GM12878 (cell line): ENCODE results near the gene PLEKHJ1. TPM values are rescaled to one million over a fixed set of nuclear protein-coding genes. Genes with fewer than 3 reads are reported as not detected.

Source experiments
- ATAC-seq: fragments of 200-7000 bp; cut with Tn5 transposase; 3 replicates; pipeline ENCODE4 v1.9.1; 2020; ENCODE audit warnings: mild to moderate bottlenecking, moderate library complexity
- BruUV-seq: library from RNA; stranded (reverse); fragments of 400-500 nt; replicated peaks from 2 replicates; lab custom pipeline; 2021; lab: Mats Ljungman, UMichigan
- CTCF ChIA-PET: fragments of 300-600 bp; sonication (Branson Sonifier 250); formaldehyde crosslinking; extraction: SDS; loops from one replicate; lab custom pipeline; 2021; ENCODE audit warnings: inconsistent platforms; lab: Yijun Ruan, JAX
- POLR2A ChIA-PET: fragments of 350-600 bp; formaldehyde crosslinking; extraction: SDS; loops from one replicate; lab custom pipeline; 2021; ENCODE audit warnings: inconsistent platforms; lab: Charles Lee
- RAD21 ChIA-PET: fragments of 300-600 bp; sonication (Branson Sonifier 250); formaldehyde crosslinking; loops from one replicate; lab custom pipeline; 2023; ENCODE audit warnings: antibody characterized with exemption; ENCODE audit not compliant: unreplicated experiment; lab: Charles Lee
- SMC1A ChIA-PET: fragments of 300-600 bp; sonication (Branson Sonifier 250); formaldehyde crosslinking; loops from one replicate; lab custom pipeline; 2023; ENCODE audit not compliant: unreplicated experiment, uncharacterized antibody; lab: Charles Lee
- DNase-seq: peaks from one replicate; pipeline ENCODE4 v3.0.0-alpha.2; 2011; ENCODE audit warnings: low read depth, low spot score
- FAIRE-seq: peaks from 3 replicates; lab custom pipeline; 2011; peaks lifted over from hg19 to GRCh38; lab: Jason Lieb, UNC
- H2AFZ ChIP-seq: 2 replicates; pipeline ENCODE4 v1.6.0; 2011; ENCODE audit warnings: low read depth, low read length, control low read depth; ENCODE audit not compliant: control insufficient read depth
- H3K27ac ChIP-seq: 2 replicates; pipeline ENCODE4 v1.5.1; 2011; ENCODE audit warnings: control low read depth; ENCODE audit not compliant: control insufficient read depth, insufficient read depth
- H3K27me3 ChIP-seq, 2 experiments: replicated peaks in 1 of 2; 2 replicates each; pipeline versions ENCODE4 v1.6.0 to v1.6.1; 2011; ENCODE audit warnings: low read length in 1 of 2; ENCODE audit not compliant: control insufficient read depth in 2 of 2, insufficient read depth in 2 of 2
- H3K36me3 ChIP-seq, 2 experiments: 2 replicates each; pipeline ENCODE4 v1.5.1; 2011; ENCODE audit warnings: low read length in 1 of 2; ENCODE audit not compliant: control insufficient read depth in 2 of 2, insufficient read depth in 2 of 2
- H3K4me1 ChIP-seq: 2 replicates; pipeline ENCODE4 v1.6.1; 2011; ENCODE audit warnings: mild to moderate bottlenecking, low read length, moderate library complexity, mixed read lengths; ENCODE audit not compliant: control insufficient read depth, insufficient read depth
- H3K4me2 ChIP-seq: 2 replicates; pipeline ENCODE4 v1.6.0; 2011; ENCODE audit warnings: control low read depth; ENCODE audit not compliant: control insufficient read depth, insufficient read depth
- H3K4me3 ChIP-seq: fragments of 200-600 bp; sonication (generic); 2 replicates; pipeline ENCODE4 v1.5.1; 2016
- H3K79me2 ChIP-seq: 2 replicates; pipeline ENCODE4 v1.6.0; 2011; ENCODE audit warnings: low read length; ENCODE audit not compliant: control insufficient read depth, insufficient read depth
- H3K9ac ChIP-seq: 2 replicates; pipeline ENCODE4 v1.8.0; 2011; ENCODE audit warnings: low read length, control low read depth, mixed read lengths; ENCODE audit not compliant: control insufficient read depth, insufficient read depth
- H3K9me3 ChIP-seq: replicated peaks from 3 replicates; pipeline ENCODE4 v1.5.1; 2011; ENCODE audit warnings: mild to moderate bottlenecking, low read length; ENCODE audit not compliant: control insufficient read depth, insufficient read depth
- H4K20me1 ChIP-seq: 2 replicates; pipeline ENCODE4 v1.6.0; 2011; ENCODE audit not compliant: control insufficient read depth, insufficient read depth
- BACH1 ChIP-seq: fragments of 450-650 bp; IDR thresholded peaks from 2 replicates; pipeline ENCODE4 v1.6.1; 2017; ENCODE audit warnings: mild to moderate bottlenecking, borderline replicate concordance
- BCL11A ChIP-seq: IDR thresholded peaks from 2 replicates; pipeline ENCODE4 v1.6.1; 2011; ENCODE audit warnings: low read depth, low read length
- BRCA1 ChIP-seq: IDR thresholded peaks from 2 replicates; pipeline ENCODE4 v1.6.1; 2011; ENCODE audit warnings: low read depth, low read length, improper control_type of control experiment
- CHD2 ChIP-seq: IDR thresholded peaks from 2 replicates; pipeline ENCODE4 v1.6.1; 2011; ENCODE audit warnings: low read depth, low read length, improper control_type of control experiment, borderline replicate concordance
- FOXK2 ChIP-seq: fragments of 450-650 bp; IDR thresholded peaks from 2 replicates; pipeline ENCODE4 v1.6.1; 2017; ENCODE audit warnings: mild to moderate bottlenecking, moderate library complexity
- MTA3 ChIP-seq: IDR thresholded peaks from 2 replicates; pipeline ENCODE4 v1.6.1; 2012; ENCODE audit warnings: low read length, inconsistent platforms, borderline replicate concordance
- WGBS: methylation state at CpG from one replicate; pipeline ENCODE4 v1.1.6; 2016; ENCODE audit warnings: low lambda C conversion rate; ENCODE audit not compliant: insufficient replicate concordance, insufficient coverage; ENCODE audit errors: missing lambda C conversion rate; 5-methylcytosine and 5-hydroxymethylcytosine counted together
- in situ Hi-C: fragments of 300-500 bp; cut with MboI; formaldehyde crosslinking; loops from 9 replicates; pipeline ENCODE4 v1.14.3; 2018; ENCODE audit warnings: mixed read lengths
- intact Hi-C: fragments of 100-400 bp; cut with micrococcal nuclease; formaldehyde crosslinking; loops from one replicate; pipeline ENCODE4 v1.14.2; 2022; ENCODE audit not compliant: unreplicated experiment
- polyA plus RNA-seq, 11 experiments: library from polyadenylated mRNA; depleted of rRNA in 4 of 11; unstranded in 6 of 11; stranded (reverse) in 5 of 11; fragments of >200 nt; fragmentation: Nextera tagmentation in 4 of 11; fragmentation: Illumina TruSeq in 1 of 11; extraction: Ambion mirVana in 4 of 11; extraction: Trizol in 1 of 11; gene quantifications; 1 replicate in 1 of 11; 2 replicates in 10 of 11; pipeline versions ENCODE4 v1.2.1 to v1.2.3, GENCODE V29; 2011 to 2016; ENCODE audit warnings: inconsistent platforms in 2 of 11, missing spikeins in 2 of 11, low read depth in 1 of 11
- total RNA-seq, 4 experiments: library from RNA; depleted of rRNA in 3 of 4; stranded (reverse); fragments of >200 nt in 3 of 4; fragmentation: Illumina TruSeq in 1 of 4; extraction: Trizol in 1 of 4; gene quantifications; 2 replicates each; pipeline versions ENCODE4 v1.2.1 to v1.2.3, GENCODE V29; 2013 to 2021
- TF ChIP-seq, protein P1 (sequence below): fragments of 450-650 bp; IDR thresholded peaks from 2 replicates; pipeline ENCODE4 v1.6.1; 2017; ENCODE audit warnings: antibody characterized with exemption, mild to moderate bottlenecking, moderate library complexity
- TF ChIP-seq, protein P2 (sequence below): IDR thresholded peaks from 2 replicates; pipeline ENCODE4 v1.6.1; 2011; ENCODE audit warnings: borderline replicate concordance, low read depth, mild to moderate bottlenecking, moderate library complexity, mixed read lengths, low read length; ENCODE audit not compliant: insufficient read depth; ENCODE audit errors: extremely low read length
- TF ChIP-seq, protein P3 (sequence below): fragments of 450-650 bp; IDR thresholded peaks from 2 replicates; pipeline ENCODE4 v1.6.1; 2018; ENCODE audit warnings: mild to moderate bottlenecking, low read depth, moderate library complexity; ENCODE audit not compliant: partially characterized antibody

PLEKHJ1 gene
- total and polyA plus RNA-seq, 10 of the 15 experiments (the other 5 are each of a cell fraction or from before 2014, with no cell fraction given), result 1.3 to 133 (median 75.0) TPM

- TF ChIP-seq CHD2 (no peak), FOXK2 (no peak)
- TF ChIP-seq, protein P1, sequence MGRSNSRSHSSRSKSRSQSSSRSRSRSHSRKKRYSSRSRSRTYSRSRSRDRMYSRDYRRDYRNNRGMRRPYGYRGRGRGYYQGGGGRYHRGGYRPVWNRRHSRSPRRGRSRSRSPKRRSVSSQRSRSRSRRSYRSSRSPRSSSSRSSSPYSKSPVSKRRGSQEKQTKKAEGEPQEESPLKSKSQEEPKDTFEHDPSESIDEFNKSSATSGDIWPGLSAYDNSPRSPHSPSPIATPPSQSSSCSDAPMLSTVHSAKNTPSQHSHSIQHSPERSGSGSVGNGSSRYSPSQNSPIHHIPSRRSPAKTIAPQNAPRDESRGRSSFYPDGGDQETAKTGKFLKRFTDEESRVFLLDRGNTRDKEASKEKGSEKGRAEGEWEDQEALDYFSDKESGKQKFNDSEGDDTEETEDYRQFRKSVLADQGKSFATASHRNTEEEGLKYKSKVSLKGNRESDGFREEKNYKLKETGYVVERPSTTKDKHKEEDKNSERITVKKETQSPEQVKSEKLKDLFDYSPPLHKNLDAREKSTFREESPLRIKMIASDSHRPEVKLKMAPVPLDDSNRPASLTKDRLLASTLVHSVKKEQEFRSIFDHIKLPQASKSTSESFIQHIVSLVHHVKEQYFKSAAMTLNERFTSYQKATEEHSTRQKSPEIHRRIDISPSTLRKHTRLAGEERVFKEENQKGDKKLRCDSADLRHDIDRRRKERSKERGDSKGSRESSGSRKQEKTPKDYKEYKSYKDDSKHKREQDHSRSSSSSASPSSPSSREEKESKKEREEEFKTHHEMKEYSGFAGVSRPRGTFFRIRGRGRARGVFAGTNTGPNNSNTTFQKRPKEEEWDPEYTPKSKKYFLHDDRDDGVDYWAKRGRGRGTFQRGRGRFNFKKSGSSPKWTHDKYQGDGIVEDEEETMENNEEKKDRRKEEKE, result no peak
Observed at GRCh38 chr19:2210206-2210605, 25.9 kb downstream of the PLEKHJ1 start (continued).

DNA sequence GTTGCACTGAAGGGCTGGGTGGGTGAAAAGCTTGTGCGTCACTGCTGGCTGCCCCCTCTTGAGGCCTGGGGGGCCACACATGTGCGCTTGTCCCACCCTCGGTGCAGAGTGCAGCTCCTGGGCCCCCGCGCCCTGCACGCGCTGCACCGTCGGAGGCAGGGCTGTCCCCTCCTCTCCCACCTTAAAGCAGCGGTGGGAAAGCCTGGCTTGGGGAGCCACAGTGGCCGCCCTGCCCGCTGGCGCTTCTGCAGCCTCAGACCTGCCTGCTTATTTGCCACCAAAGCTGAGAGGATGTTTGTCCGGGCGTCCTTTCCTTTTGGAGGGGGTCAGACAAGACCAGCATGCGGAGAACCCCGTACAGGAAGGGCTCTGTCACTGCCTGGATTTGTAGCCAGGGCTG lies 26.7 kb downstream of the PLEKHJ1 start:
- no peak for FAIRE-seq

More for the DNA sequence above, 26.7 kb downstream of the PLEKHJ1 start:
- POLR2A ChIA-PET, result no interaction called here
- H3K79me2 ChIP-seq, result no peaks in the 10 kb centered on the region
- H3K4me1 ChIP-seq, result no peaks in the 10 kb centered on the region
- no peak overlapping the region for H3K4me2 ChIP-seq
- H3K4me3 ChIP-seq, result no peak overlapping the region
- DNase-seq (no peak), ATAC-seq (no peak)
- TF ChIP-seq CHD2 (no peak), BRCA1 (no peak), MTA3 (no peak), BACH1 (no peak), BCL11A (no peak)
- TF ChIP-seq, protein P1, result no peak
- TF ChIP-seq, protein P2, sequence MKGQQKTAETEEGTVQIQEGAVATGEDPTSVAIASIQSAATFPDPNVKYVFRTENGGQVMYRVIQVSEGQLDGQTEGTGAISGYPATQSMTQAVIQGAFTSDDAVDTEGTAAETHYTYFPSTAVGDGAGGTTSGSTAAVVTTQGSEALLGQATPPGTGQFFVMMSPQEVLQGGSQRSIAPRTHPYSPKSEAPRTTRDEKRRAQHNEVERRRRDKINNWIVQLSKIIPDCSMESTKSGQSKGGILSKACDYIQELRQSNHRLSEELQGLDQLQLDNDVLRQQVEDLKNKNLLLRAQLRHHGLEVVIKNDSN, result no peak
- TF ChIP-seq, protein P3, sequence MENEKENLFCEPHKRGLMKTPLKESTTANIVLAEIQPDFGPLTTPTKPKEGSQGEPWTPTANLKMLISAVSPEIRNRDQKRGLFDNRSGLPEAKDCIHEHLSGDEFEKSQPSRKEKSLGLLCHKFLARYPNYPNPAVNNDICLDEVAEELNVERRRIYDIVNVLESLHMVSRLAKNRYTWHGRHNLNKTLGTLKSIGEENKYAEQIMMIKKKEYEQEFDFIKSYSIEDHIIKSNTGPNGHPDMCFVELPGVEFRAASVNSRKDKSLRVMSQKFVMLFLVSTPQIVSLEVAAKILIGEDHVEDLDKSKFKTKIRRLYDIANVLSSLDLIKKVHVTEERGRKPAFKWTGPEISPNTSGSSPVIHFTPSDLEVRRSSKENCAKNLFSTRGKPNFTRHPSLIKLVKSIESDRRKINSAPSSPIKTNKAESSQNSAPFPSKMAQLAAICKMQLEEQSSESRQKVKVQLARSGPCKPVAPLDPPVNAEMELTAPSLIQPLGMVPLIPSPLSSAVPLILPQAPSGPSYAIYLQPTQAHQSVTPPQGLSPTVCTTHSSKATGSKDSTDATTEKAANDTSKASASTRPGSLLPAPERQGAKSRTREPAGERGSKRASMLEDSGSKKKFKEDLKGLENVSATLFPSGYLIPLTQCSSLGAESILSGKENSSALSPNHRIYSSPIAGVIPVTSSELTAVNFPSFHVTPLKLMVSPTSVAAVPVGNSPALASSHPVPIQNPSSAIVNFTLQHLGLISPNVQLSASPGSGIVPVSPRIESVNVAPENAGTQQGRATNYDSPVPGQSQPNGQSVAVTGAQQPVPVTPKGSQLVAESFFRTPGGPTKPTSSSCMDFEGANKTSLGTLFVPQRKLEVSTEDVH, result no peak
- no peaks in the 10 kb centered on the region for H3K27me3 ChIP-seq
- in situ Hi-C loops, result no loop called here
- H3K27ac ChIP-seq, result no peak overlapping the region
- no peak overlapping the region for H2AFZ ChIP-seq
- H3K9me3 ChIP-seq, result no peaks in the 10 kb centered on the region
- SMC1A ChIA-PET, result no interaction called here
- H4K20me1 ChIP-seq, result no peaks in the 10 kb centered on the region
- 100% methylated on average over 17 of the region's 17 CpGs for WGBS
- intact Hi-C loops, result no loop called here
- H3K36me3 ChIP-seq, result peaks cover 24 to 62% of the 10 kb centered on the region in 2 experiments; a peak in 3 of 4 replicates
- no TSS peak for BruUV-seq
- H3K9ac ChIP-seq, result no peak overlapping the region
- RAD21 ChIA-PET, result no interaction called here
- CTCF ChIA-PET, result interaction anchor here (0.6 kb wide), 1 partner anchor 30 kb away, joined by 3 read pairs; no protein-coding TSS in a partner anchor
